Left lobe of liver (tissue), 2 donors: Measurements from ENCODE around the gene PUS7. TPM values are rescaled to one million over a fixed set of nuclear protein-coding genes. Genes with fewer than 3 reads are reported as not detected.
"Not testable (repeated sequence)": the region's sequence is repeated elsewhere in the genome, so short reads cannot be mapped to it uniquely, and the experiment has no call there.

Source experiments
- ATAC-seq: fragments of 200-7000 bp; cut with Tn5 transposase; one replicate; pipeline ENCODE4 v1.9.1; 2020; ENCODE audit warnings: mild to moderate bottlenecking, moderate library complexity
- DNase-seq: peaks from one replicate; pipeline ENCODE4 v3.0.0-alpha.2; 2020; ENCODE audit warnings: low spot score
- total RNA-seq: library from RNA; stranded (reverse); gene quantifications from one replicate; pipeline ENCODE4 v1.2.1, GENCODE V29; 2021
- donor health status: DM: no; HTN: no; CAD: no; lungs with moderate emphysema.
- donor health status: DM: no; HTN: yes; CAD: no.

The PUS7 gene
- total RNA-seq, 1 donor from 2014 or later = 4.9 TPM

GRCh38 chr7:105502173-105502572 lies 19.9 kb downstream of the PUS7 start:
- ATAC-seq (no peak), DNase-seq (no peak)

- no peak for ATAC-seq
- no peak for DNase-seq
Observed at GRCh38 chr7:105497016-105497415, 25.1 kb downstream of the PUS7 start.

DNA sequence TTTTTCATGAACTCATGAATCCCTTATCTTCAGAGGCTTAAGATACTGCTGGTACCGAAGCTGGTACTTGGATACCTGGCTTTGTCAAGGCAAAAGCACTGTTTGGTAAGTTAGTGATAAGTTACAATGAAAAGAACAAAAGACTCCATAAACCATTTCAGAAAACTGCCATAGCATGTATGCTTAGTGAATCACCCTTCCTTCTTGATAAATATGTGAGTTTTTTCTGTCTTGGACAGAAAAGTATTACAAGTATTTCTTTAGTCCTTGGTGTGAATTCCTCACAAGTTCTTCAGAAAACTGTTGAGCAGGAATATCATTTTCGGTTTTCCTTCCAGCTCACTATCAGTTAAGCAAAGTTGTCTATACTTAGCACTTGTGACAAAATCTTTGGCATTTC lies 25.6 kb downstream of the PUS7 start:
- no peak for ATAC-seq
- DNase-seq = no peak

DNA sequence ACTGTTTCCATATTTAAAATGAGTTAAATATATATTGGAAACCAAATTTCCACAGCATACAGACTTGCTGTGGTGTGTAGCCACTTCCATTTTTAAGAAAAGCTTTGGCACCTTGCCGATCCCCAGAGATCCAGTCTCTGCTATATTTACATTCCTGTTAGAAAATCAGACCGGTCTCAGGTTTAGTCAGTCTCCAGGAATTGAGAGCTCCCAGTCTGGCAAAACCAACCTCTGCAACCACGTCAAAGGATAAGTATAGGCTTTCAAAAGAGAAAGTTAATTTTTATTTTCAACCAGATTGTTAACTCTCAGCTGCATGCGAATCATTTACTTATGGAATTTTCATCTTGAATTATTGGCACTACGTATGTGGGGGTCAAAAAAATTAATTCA lies 28.2 kb downstream of the PUS7 start:
- no peak for ATAC-seq
- no peak for DNase-seq

DNA sequence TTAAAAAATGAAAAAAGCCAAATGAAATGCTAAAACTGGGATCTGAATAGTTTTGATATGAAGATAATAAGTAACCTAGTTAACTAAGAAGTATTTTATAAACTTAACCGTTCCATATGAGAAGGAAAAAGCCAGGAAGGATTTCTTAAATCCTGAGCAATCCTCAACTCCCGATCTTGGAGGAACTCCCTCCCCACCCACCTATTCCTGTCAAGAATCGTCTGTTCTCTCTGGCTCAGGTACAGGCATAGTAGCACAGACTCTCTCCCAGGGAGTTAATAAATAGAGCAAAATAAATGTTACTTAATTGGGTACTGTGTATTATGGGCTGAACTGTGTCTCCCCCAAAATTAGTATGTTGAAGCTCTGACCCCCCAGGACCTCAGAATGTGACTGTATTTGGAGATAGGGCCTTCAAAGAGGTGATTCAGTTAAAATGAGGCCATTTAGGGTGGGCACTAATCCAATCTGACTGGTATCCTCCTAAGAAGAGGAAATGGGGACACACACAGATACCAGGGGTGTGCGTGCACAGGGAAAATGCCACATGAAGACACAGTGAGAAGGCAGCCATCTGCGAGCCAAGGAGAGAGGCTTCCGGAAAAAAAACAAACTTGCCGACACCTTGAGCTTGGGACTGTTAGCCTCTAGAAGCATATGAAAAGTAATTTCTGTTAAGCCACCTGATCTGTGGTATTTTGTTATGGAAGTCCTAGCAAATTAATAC lies 28.7 kb downstream of the PUS7 start:
- ATAC-seq (no peak), DNase-seq (no peak)

DNA sequence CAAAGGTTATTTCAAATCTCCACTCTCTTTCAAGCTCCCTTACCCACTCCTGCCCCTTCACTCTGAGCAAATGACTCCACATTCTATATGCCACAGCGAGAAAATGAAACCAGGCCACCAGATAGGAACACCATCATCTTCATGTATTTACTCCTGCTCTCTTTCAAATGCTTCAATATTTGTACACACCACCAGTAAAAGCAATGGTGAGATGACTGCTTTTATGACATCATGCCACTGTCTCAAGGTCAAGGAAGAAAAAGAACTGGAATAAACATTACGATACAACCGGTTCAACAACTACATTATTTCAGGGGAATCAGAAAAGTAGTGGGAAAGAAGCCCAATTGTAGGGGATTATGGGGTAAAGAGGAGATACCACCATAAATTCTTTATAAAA lies 32.7 kb downstream of the PUS7 start:
- ATAC-seq (no peak), DNase-seq (no peak)

GRCh38 chr7:105487579-105488571 lies 34.2 kb downstream of the PUS7 start:
- peak; percentile 78 for ATAC-seq
- DNase-seq = no peak

GRCh38 chr7:105480931-105481330 lies 41.1 kb downstream of the PUS7 start:
- no peak for DNase-seq
- no peak for ATAC-seq

GRCh38 chr7:105478606-105479005 lies 43.5 kb downstream of the PUS7 start:
- no peak for DNase-seq
- ATAC-seq = no peak

DNA sequence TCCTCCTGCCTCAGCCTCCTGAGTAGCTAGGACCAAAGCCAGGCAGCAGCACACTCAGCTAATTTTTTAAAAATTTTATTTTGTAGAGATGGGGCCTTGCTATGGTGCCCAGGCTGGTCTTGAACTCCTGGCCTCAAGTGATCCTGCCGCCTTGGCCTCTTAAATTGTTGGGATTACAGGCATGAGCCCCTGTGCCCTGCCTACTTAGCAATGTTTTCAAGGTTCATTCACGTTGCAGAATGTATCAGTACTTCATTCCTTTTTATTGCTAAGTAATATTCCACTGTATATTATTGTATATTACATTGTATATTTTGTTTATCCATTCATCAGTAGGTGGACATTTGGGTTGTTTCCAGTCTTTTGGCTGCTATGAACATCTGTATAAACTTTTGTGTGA lies 44.2 kb downstream of the PUS7 start:
- ATAC-seq = no peak
- DNase-seq = no peak

- DNase-seq (no peak), ATAC-seq (no peak)
Observed at GRCh38 chr7:105474045-105474444, 48.0 kb downstream of the PUS7 start.

- no peak for DNase-seq
- ATAC-seq = no peak
Observed at GRCh38 chr7:105473163-105473562, 48.9 kb downstream of the PUS7 start.

DNA sequence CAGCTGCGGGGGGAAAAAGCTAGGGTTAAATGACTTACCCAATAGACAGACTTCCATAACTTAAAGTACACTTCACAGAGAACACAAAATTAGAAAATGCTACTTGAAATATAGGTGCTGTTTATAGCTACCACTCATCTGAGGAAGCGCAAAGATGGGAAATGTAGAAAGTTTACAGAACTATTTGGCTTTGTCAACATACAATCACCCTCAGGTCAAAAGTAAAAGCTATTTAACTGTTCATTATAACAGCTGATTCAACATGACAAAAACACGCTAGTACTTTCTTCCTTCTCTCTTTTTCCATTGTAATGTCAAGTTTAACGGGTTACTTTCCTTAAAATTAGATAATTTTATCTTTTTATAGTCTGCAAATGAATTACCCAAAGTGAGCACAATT lies 51.2 kb downstream of the PUS7 start:
- DNase-seq (no peak), ATAC-seq (no peak)

- ATAC-seq (no peak), DNase-seq (no peak)
Observed at GRCh38 chr7:105470090-105470489, 52.0 kb downstream of the PUS7 start.

DNA sequence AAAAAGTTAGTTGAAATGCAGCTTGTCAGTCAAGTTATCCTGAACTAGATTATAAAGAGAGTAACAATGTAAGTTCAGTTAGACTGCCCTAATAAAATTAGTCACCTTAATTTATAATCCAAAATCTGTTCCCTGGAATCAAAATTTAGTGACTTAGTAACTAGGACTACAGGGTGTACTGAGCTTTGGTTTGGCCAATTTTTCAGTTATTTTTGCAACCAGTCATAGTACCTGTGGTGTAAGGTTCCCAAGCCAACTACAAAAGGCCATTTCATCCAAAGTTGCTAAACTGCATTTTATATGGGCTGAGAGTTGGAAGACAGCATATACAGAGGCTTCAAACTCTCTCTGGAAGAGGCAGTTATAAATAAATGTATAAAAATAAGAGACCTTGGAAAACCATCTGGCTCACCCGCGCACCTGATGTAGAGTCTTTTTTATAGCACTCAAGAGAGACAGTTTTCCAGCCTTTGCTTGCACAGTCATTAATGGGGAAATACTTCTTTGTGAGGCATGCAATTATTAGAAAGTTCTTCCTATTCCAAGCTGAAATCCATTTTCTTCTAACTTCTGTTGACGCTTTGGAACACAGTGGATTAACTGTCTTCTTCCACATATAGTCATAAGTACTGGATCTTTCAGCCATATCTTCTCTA lies 59.2 kb downstream of the PUS7 start:
- ATAC-seq = no peak
- no peak for DNase-seq

DNA sequence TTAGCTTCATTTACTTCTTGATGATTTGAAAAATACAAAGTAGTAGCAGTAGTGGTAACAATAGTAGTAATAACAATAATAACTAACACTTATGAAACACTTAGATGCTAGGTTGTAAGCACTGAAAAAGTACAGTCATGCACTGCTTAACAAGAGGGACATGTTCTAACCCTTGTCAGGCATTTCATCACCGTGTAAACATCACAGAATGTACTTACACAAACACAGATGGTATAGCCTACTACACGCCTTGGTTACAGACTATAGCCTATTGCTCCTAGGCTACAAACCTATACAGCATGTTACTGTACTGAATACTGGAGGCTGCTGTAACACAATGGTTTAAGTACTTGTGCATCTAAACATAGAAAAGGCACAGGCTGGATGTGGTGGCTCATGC lies 60.6 kb downstream of the PUS7 start:
- DNase-seq (no peak), ATAC-seq (no peak)

DNA sequence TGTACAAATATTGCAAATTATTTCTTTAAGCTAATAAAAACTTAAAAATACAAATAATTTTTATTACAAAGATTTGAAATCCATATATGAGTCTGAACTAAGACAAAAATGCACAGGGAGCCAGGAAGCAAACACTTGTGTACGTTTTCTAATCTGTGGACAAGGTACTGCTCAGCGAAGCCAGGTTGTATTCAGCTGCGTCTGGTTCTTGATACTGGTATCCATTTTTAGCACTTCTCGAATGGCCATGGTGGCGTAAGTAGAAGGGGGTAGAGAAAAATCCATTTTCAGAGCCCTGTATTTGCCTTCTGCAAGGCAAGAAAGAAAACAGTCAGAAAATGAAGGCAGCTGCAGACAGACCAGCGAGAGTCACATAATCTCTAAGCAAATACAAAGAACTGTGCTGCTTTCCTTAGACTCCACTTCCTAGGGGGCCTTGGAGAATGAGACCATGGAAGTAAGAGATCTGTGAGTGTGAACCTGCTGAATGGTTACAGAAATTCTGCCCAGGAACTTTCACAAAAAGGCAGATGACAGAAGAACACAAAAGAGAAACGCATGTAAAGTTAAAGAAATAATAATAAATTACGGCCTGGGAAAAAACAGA lies 64.3 kb downstream of the PUS7 start:
- DNase-seq (no peak), ATAC-seq (no peak)

- DNase-seq (no peak), ATAC-seq (no peak)
Observed at GRCh38 chr7:105454921-105455320, 67.2 kb downstream of the PUS7 start.

- ATAC-seq (no peak), DNase-seq (no peak)
Observed at GRCh38 chr7:105454095-105454747, 67.8 kb downstream of the PUS7 start.

DNA sequence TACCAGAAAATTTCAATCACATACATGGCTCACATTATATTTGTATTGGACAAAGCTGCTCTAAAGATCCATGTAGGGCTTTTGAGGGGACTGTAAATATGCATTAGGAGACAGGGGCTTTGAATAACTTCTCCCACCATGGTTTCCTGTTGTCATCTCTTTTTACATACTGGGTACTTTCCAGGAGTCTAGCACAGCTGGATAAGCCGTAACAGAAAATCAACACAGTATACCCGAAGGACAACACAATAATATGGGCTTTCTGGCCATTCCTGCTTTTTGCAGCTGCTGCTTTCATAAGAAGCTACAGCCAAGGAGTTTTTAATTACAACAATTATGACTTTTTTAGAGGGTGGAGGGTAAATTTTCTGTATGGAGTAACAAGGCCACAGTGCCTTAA lies 70.0 kb downstream of the PUS7 start:
- ATAC-seq = no peak
- no peak for DNase-seq

GRCh38 chr7:105450870-105451269 lies 71.2 kb downstream of the PUS7 start:
- not testable (repeated sequence) for DNase-seq, ATAC-seq
